ENCODE results near the gene AFDN.
A peak's percentile ranks its signal among the peaks of the same experiment; 100 is the strongest.

- TF ChIP-seq CTCF (IDR thresholded peaks at IDR 0.05), result no peak
- TF ChIP-seq POLR2A (IDR thresholded peaks at IDR 0.05), result no peak
- TF ChIP-seq EP300 (IDR thresholded peaks at IDR 0.05), result peak in 1 of 2 donors; percentile 61
Observed at GRCh38 chr6:167993169-167993568, 166.5 kb downstream of the AFDN start.
